ENCODE data around the gene SLC2A13.
A peak's percentile ranks its signal among the peaks of the same experiment; 100 is the strongest.
"Not testable (repeated sequence)": the region's sequence is repeated elsewhere in the genome, so short reads cannot be mapped to it uniquely, and the experiment has no call there.

SLC2A13 gene

DNA sequence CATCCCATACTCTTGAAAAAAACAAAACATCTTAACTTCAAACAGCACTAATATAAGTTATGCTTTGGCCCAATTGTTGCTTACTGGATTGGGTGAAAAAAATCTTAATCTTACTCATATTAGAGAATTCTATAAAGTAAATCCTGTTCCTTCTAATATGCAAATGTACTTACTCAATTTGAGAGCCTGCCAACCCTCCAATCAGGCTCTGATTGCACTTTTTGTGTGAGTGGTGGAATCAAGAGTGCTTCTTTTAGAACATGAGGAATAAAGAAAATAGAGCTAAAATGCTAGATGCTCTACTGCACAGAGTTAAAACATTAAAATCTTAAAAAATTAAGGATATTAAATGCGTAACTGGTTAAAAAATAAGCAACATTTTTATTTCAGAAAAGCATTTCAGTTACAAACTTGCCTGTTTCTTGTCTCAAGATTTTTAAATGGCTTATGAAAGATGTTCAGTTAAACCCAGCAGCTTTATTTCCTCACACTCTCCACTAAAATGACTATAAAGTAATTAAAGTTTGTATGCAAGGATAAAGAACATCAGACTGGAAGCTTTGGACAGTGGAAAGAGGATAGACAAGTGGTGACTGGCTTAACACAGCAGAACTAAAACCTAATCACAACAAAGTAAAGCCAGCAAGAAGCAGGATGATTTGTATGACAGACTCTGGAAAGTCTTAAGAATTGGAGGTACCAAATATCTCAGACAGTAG lies 177.5 kb downstream of the SLC2A13 start:
- no peak for DNase-seq (ENCODE audit: low read depth)
- TF ChIP-seq, protein P1, sequence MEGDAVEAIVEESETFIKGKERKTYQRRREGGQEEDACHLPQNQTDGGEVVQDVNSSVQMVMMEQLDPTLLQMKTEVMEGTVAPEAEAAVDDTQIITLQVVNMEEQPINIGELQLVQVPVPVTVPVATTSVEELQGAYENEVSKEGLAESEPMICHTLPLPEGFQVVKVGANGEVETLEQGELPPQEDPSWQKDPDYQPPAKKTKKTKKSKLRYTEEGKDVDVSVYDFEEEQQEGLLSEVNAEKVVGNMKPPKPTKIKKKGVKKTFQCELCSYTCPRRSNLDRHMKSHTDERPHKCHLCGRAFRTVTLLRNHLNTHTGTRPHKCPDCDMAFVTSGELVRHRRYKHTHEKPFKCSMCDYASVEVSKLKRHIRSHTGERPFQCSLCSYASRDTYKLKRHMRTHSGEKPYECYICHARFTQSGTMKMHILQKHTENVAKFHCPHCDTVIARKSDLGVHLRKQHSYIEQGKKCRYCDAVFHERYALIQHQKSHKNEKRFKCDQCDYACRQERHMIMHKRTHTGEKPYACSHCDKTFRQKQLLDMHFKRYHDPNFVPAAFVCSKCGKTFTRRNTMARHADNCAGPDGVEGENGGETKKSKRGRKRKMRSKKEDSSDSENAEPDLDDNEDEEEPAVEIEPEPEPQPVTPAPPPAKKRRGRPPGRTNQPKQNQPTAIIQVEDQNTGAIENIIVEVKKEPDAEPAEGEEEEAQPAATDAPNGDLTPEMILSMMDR (IDR thresholded peaks at IDR 0.05; ENCODE audit: insufficient read depth, low read depth, low read length, missing control alignments), result no peak
- H3K4me3 ChIP-seq (ENCODE audit: low read length), result no peak overlapping the region

DNA sequence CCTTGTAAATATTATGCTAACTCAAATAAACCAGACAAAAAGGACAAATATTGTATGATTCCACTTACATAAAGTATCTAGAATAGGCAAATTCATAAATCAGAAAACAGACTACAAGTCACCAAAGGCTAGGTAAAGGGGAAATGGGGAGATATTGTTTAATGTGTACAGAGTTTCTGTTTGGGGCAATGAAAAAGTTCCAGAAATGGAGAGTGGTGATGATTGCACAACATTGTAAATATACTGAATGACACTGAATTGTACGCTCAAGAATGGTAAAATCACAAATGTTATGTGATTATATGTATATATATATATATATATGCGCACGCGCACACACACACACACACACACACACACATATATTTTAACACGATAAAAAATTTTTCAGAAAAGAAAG lies 182.5 kb downstream of the SLC2A13 start:
- no peak overlapping the region for H3K4me3 ChIP-seq (ENCODE audit: low read length)
- TF ChIP-seq, protein P1 (IDR thresholded peaks at IDR 0.05; ENCODE audit: insufficient read depth, low read depth, low read length, missing control alignments), result no peak
- no peak for DNase-seq (ENCODE audit: low read depth)

DNA sequence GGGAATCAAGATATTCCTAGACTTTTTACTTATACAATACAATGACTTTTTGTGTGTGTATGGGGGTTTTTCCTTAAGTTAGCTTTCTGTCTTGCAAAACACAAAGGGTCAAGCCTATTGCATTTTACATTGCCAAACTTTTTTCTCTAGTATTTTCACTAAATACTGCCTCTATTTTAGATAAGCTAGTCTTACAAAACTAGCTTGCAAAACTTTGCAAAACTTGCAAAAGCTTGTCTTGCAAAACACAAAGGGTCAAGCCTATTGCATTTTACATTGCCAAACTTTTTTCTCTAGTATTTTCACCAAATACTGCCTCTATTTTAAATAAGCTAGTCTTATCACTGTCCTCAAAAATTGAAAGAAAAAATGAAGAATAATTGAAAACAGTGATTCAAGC lies 183.3 kb downstream of the SLC2A13 start:
- not testable (repeated sequence) for DNase-seq (ENCODE audit: low read depth); H3K4me3 ChIP-seq (ENCODE audit: low read length)

DNA sequence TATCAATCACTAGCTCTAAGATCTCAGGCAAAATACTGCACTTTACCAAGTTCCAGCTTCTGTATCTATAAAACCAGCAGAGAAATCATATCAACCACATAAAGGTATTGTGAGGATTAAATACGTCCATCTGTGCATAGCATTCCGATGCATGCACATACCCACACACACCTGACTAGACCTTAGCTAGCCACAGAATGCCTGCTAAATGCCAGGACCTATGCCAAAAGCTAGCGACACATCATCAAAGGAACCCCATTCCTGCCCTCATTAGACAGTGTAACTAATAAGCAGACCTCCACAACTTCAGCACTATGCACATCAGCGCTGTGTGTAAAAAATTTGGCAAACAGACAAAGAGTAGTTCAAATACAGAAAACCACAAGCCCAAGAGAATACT lies 185.2 kb downstream of the SLC2A13 start:
- H3K4me3 ChIP-seq (ENCODE audit: low read length), result no peak overlapping the region
- TF ChIP-seq, protein P1 (IDR thresholded peaks at IDR 0.05; ENCODE audit: insufficient read depth, low read depth, low read length, missing control alignments), result no peak
- no peak for DNase-seq (ENCODE audit: low read depth)

DNA sequence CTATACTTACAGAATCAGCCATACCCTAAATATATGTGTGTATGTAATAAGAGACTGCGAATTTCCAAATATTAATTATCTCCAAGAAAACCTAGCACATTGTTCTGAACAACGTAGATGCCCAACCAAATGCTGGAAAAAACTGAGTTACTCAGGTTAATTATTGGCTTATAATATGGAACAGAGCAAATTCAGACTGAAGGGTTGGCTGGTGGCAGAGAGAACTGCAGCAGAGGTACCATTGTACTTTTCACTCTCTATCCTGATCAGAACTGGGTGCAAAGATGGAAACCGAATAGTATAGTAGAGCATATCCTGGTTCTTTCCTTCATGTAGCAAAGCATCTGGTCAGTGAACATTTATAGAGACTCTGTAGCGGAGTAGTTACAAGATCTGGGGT lies 185.7 kb downstream of the SLC2A13 start:
- TF ChIP-seq, protein P1 (IDR thresholded peaks at IDR 0.05; ENCODE audit: insufficient read depth, low read depth, low read length, missing control alignments), result no peak
- no peak overlapping the region for H3K4me3 ChIP-seq (ENCODE audit: low read length)
- no peak for DNase-seq (ENCODE audit: low read depth)

DNA sequence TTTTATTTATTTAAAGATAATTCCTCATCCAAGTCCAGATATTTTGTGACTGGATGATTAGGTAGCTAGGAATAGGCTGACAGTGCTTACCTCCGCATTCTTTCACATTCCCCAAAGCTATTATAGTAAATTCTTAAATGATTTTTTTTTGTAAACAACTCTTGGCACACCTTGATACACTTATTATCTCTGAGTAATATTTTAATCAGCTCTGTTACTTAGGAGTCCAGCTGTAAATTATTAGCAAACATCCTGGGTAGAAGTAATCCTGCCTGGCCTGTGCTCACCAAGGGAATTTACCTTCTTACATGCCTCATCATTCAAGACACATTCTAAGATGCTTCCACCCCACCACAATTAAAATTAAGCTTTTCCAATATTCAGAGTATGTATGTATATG lies 186.1 kb downstream of the SLC2A13 start:
- DNase-seq (ENCODE audit: low read depth), result peak; percentile 40
- no peak overlapping the region for H3K4me3 ChIP-seq (ENCODE audit: low read length)
- TF ChIP-seq, protein P1 (IDR thresholded peaks at IDR 0.05; ENCODE audit: insufficient read depth, low read depth, low read length, missing control alignments), result no peak

DNA sequence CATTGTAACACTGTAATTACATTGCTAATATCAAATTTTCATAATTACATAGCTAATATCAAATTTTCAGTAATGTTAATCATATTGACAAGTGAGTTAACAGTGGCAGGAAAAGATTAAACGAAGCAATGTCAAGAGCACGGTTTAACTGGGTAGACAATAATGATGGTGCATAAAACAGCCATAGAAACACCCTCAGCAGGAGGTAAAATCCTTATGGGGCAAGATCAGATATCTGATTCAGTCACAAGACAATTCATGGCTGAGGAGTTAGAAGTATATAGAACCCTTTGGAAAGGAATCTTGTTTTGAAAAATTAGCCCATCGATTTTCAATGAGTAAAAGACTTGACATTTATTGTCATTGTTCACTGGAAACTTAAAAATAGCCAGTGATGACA lies 190.6 kb downstream of the SLC2A13 start:
- no peak for DNase-seq (ENCODE audit: low read depth)
- H3K4me3 ChIP-seq (ENCODE audit: low read length), result no peak overlapping the region
- TF ChIP-seq, protein P1 (IDR thresholded peaks at IDR 0.05; ENCODE audit: insufficient read depth, low read depth, low read length, missing control alignments), result no peak
